NCI-H146 treated with DMSO at 0.1 percent for 48 hours (cell line): ENCODE results near the gene SLC10A2.
A peak's percentile ranks its signal among the peaks of the same experiment; 100 is the strongest.

ENCODE experiments used
- DNase-seq: peaks from one replicate; lab custom pipeline; 2025; ENCODE audit not compliant: unreplicated experiment; lab: John Stamatoyannopoulos, UW

SLC10A2 gene

DNA sequence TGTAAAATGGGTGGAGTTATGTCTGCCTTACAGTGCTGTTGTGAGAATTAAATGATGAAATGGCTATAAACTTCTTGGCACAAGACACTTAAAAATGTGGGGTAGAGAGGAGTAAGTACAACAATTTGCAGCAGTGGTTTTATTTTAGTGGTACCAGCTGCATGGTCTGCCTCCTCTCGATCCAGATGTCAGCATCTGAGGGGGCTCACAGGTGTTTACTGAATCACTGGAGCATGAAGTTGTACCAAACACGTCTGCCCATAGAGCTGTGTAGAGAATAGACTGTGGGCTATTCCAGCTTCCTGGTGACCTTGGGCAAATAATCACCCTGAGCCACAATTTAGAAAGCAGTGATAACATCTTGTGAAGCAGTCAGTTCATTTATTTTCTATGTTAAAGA lies 11.1 kb downstream of the SLC10A2 start:
- DNase-seq = no peak

GRCh38 chr13:103046676-103047075 lies 19.5 kb downstream of the SLC10A2 start:
- DNase-seq = no peak

- no peak for DNase-seq
These were observed 22.2 kb downstream of the SLC10A2 start for GRCh38 chr13:103044056-103044455.

GRCh38 chr13:103040006-103040405 lies 26.2 kb downstream of the SLC10A2 start:
- no peak for DNase-seq

DNA sequence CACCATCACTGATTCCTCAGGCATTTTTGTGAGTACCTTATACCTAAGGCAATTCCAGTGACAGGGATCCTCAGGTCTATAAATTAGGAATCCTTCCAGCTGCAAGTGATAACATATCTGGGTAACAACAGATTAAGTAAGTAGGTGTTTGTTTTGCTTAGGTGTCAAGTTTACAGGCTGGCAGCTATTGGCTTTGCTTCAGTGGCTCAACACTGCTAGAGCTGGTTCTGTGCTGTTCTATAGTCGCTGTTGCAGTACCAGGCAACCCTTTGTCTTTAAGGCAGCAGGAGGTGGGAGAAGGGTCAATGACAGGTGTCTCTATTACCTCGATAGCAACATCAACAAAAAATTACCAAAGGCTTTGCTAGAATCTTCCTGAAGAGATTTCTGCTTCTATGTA lies 27.0 kb downstream of the SLC10A2 start:
- DNase-seq = peak; percentile 4

- DNase-seq = no peak
These were observed 29.9 kb downstream of the SLC10A2 start for GRCh38 chr13:103036268-103036667.

- DNase-seq = no peak
These were observed 32.2 kb downstream of the SLC10A2 start for GRCh38 chr13:103033999-103034398.

DNA sequence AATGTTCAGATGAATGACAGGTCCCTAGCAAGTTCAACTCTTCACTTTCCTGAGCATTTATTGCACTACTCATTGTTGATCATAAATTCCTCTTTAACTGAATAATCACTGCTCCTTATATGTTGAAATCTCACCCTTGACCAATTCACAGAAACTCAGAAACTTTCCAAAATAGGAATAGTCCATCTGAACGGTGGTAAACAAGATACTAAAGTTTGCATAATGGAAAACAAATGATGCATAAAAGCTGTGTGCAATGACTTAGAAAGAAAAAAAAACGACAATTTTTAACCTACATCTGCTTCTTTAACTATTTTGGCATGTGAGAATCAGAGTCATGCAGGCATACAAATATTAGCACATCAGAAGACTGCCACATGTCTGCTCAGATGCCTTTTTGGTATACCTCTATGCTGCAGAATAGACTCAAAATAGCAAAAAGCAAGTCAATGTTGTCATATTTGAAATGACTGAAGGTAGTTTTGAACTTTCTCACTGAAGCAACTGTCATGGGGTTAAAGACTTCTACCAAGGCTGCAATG lies 34.8 kb downstream of the SLC10A2 start:
- no peak for DNase-seq

DNA sequence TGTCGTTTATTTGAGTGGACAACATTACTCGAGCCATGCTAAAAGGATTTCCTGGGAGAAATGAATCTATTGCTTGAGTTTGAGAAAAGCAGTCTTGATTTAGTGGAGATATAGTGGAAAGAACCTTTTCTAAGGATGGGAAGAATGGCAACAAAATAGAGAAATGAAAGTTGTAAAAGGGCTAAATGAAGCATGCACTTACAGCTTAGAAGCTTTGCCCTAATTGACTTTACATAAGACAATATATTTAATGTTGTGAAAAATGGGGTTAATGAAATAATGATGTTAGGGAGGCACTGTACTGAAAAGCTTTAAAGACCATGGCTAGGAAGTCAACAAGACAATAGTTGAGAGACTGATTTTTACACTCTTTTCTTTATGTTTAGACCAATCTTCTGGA lies 35.4 kb downstream of the SLC10A2 start:
- DNase-seq = no peak

DNA sequence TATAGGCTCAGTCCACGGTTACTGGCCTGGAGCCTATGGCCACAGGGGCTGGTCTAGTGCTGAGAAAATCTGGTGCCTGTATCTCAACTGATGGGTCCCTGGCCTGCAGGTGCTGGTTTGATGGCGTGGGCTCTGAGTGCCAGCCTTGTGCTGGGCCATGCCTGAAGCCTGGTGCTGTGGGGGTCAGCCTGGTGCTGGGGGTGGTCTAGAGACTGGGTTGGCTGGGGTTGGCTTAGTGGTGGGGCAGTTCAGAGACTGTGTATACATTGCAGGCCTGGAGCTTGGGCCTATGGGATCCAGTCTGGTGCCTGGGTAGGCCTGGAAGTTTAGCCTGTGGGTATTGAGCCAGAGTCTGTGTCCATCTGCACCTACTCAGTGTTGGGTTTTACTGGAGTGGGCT lies 36.4 kb downstream of the SLC10A2 start:
- DNase-seq = no peak

- DNase-seq = no peak
These were observed 43.9 kb downstream of the SLC10A2 start for GRCh38 chr13:103022336-103022735.

DNA sequence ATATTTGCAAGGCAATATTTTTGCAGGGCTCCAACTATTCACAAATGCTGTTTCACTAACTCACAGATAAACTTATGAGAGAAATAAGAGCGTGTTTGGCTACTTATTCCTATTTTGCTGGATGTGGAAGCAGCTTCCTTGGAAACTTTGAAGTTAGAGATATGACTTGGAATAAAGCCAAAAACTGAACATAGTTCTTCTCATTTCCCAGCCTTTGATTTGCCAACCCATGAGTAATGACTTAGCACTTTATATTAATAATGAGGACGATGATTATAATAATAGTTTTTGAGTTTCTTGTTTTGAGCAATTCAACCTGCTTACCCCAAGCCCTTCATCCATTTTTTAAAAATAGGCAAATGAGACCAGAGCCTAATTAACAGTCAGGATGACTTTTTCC lies 47.7 kb downstream of the SLC10A2 start:
- DNase-seq = no peak

- no peak for DNase-seq
These were observed 53.6 kb downstream of the SLC10A2 start for GRCh38 chr13:103012646-103013045.

DNA sequence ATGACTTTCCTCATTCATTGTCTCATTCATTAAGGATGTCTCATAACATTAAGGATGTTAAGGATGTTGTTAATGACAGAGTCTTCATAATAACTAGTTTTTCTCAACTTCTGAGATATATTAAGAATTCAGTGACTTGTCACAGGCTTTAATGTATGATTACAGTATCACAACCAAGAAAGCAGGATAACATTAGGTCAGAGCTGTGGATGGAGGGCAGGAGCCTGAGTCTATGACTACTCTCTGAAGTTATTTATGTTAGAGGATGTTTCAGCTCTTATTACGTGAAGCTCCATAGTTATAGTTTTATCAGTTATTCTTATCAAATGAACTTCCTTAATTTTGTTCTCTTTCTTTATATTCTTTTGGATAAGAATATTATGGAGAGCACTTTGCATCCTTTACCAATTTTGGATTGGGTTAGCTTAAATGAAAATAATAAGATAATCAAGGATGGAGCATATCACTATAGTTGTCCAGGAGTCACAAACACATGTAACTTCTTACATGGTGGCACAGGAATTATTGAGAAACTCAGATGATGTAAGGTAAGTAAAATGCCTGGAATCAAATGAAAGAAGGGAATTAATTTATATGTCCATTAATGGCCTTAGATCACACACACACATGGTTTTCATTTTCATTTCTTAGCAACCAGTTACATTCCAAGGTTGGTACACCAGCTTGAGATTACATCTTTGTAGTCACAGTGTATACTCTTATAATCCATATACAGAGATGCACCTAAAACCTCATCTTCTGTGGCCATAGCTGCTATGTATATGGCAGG lies 57.0 kb downstream of the SLC10A2 start:
- DNase-seq = no peak

DNA sequence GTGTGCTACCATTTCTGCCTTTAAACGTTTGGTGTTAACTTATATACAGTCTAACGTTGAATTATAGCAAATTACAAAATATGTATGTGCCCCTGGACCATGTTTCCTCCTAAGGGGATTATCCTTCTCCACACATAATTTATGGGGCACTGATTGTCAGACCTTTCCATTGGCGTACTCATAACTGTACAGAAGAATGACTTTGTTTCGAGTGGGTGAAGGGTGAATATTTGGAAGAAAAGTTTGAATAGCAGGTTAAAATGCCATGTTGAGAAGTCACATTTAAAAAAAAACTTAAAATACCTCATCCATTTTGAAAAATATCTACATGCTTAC lies 58.8 kb downstream of the SLC10A2 start:
- no peak for DNase-seq

- no peak for DNase-seq
These were observed 59.4 kb downstream of the SLC10A2 start for GRCh38 chr13:103006641-103007426.

- no peak for DNase-seq
These were observed 61.4 kb downstream of the SLC10A2 start for GRCh38 chr13:103004661-103005345.

DNA sequence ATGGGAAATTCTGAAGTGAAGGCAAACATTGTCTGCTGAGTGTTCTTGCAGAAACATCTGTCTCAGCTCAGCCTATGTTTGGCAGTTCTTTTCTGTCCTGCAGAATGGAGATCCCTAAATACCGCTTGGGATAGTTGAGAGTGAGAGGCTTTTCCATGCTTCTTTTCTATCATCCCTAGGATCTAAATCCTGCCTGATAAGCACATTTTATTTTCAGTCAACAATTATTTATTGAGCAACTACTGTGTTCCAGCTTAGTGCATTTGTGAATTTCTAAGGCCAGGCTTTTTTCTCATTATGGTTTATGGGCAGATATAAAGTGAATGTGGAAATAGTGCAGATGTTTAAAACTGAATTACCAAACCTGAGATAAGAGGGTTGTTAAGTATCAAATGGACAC lies 62.6 kb downstream of the SLC10A2 start:
- no peak for DNase-seq

DNA sequence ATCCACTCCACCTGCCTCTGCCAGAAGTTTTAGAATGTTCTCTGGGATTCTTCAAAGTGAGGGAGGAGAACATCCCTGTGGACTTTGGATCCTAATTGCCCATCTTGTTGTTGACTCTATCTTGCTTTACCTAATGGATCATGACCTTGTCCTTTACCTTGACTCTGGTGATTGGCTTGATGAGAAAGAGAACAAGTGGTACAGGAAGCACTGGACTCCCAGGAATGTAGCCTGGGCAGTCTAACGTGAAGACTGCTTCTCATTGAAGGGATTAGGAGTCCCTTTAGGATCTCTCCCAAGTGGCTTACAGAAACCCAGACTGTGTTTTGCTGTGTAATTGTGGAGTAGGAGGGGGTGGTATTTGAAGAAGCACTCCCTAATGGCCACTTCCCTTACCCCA lies 63.9 kb downstream of the SLC10A2 start:
- no peak for DNase-seq

GRCh38 chr13:103000157-103000556 lies 66.1 kb downstream of the SLC10A2 start:
- DNase-seq = no peak

- DNase-seq = no peak
These were observed 66.7 kb downstream of the SLC10A2 start for GRCh38 chr13:102999499-102999898.
